K562 (cell line): ENCODE measurements around the gene TMEM187. TPM values are rescaled to one million over a fixed set of nuclear protein-coding genes. Genes with fewer than 3 reads are reported as not detected.

Source experiments
- BCL6 ChIP-seq: fragments of 250-450 bp; sonication (Bioruptor Pico); IDR thresholded peaks from 2 replicates; pipeline ENCODE4 v1.4.0; 2020
- CREB1 ChIP-seq, 2 experiments: sonication (generic) in 1 of 2; formaldehyde crosslinking in 1 of 2; IDR thresholded peaks; 2 replicates each; pipeline versions ENCODE4 v1.6.1 to v1.8.0; 2012 to 2022; ENCODE audit warnings: inconsistent platforms in 1 of 2, mild to moderate bottlenecking in 1 of 2, missing genetic modification reagents in 1 of 2, moderate library complexity in 1 of 2
- CREB5 ChIP-seq: fragments of 250-450 bp; sonication (Bioruptor Pico); IDR thresholded peaks from 2 replicates; pipeline ENCODE4 v1.5.0; 2020; ENCODE audit warnings: mild to moderate bottlenecking
- CREM ChIP-seq: IDR thresholded peaks from 2 replicates; pipeline ENCODE4 v1.6.1; 2014; ENCODE audit warnings: antibody characterized with exemption, low read depth
- ESRRA ChIP-seq: fragments of 450-650 bp; IDR thresholded peaks from 2 replicates; pipeline ENCODE4 v1.6.1; 2014; ENCODE audit warnings: low read depth, mild to moderate bottlenecking, moderate library complexity, borderline replicate concordance
- EWSR1 ChIP-seq: fragments of 450-650 bp; IDR thresholded peaks from 2 replicates; pipeline ENCODE4 v1.6.1; 2018; ENCODE audit warnings: borderline replicate concordance, mild to moderate bottlenecking, low read depth, moderate library complexity; ENCODE audit not compliant: partially characterized antibody
- FIP1L1 ChIP-seq: fragments of 200-400 bp; formaldehyde crosslinking; IDR thresholded peaks from 2 replicates; pipeline ENCODE4 v1.6.1; 2018; ENCODE audit warnings: mild to moderate bottlenecking, low read depth, low read length; ENCODE audit not compliant: poor library complexity, severe bottlenecking
- GABPB2 ChIP-seq: fragments of 250-450 bp; sonication (Bioruptor Pico); conservative IDR thresholded peaks from 2 replicates; pipeline ENCODE4 v1.5.1; 2021; ENCODE audit warnings: mild to moderate bottlenecking
- HES1 ChIP-seq: fragments of 450-650 bp; IDR thresholded peaks from 2 replicates; pipeline ENCODE4 v1.6.1; 2016; ENCODE audit warnings: low read depth, mild to moderate bottlenecking, moderate library complexity
- HLTF ChIP-seq: fragments of 450-650 bp; IDR thresholded peaks from 2 replicates; pipeline ENCODE4 v1.6.1; 2016
- ILF3 ChIP-seq: fragments of 450-650 bp; IDR thresholded peaks from 2 replicates; pipeline ENCODE4 v1.6.1; 2018; ENCODE audit warnings: antibody characterized with exemption, mild to moderate bottlenecking, moderate library complexity, borderline replicate concordance
- KDM2B ChIP-seq: fragments of 250-450 bp; sonication (Bioruptor Pico); IDR thresholded peaks from 2 replicates; pipeline ENCODE4 v1.8.0; 2021; ENCODE audit warnings: mild to moderate bottlenecking, moderate library complexity
- KLF1 ChIP-seq: fragments of 450-650 bp; IDR thresholded peaks from 2 replicates; pipeline ENCODE4 v1.6.1; 2016; ENCODE audit warnings: missing genetic modification characterization, missing compliant biosample characterization
- MAFG ChIP-seq: fragments of 450-650 bp; conservative IDR thresholded peaks from 2 replicates; pipeline ENCODE4 v1.6.1; 2016; ENCODE audit warnings: missing genetic modification characterization, missing compliant biosample characterization
- MIER1 ChIP-seq: fragments of 450-650 bp; IDR thresholded peaks from 2 replicates; pipeline ENCODE4 v1.6.1; 2016; ENCODE audit warnings: antibody characterized with exemption, mild to moderate bottlenecking, low read depth
- NFE2L1 ChIP-seq: fragments of 450-650 bp; IDR thresholded peaks from 2 replicates; pipeline ENCODE4 v1.6.1; 2016; ENCODE audit warnings: missing genetic modification characterization, low read depth, mild to moderate bottlenecking, missing compliant biosample characterization, moderate library complexity, borderline replicate concordance
- NR2C2 ChIP-seq, 2 experiments: fragments of 200-800 bp in 1 of 2; sonication (Bioruptor generic) in 1 of 2; sonication (generic) in 1 of 2; formaldehyde crosslinking in 1 of 2; IDR thresholded peaks; 2 replicates each; pipeline versions ENCODE4 v1.6.1 to v1.8.0; 2016 to 2022; ENCODE audit warnings: mild to moderate bottlenecking in 1 of 2, missing compliant biosample characterization in 1 of 2, missing genetic modification characterization in 1 of 2, missing genetic modification reagents in 1 of 2
- PPARD ChIP-seq: fragments of 250-450 bp; sonication (Bioruptor Pico); IDR thresholded peaks from 2 replicates; pipeline ENCODE4 v1.8.0; 2022; ENCODE audit warnings: inconsistent platforms, mild to moderate bottlenecking, moderate library complexity
- SMARCC2 ChIP-seq: fragments of 450-650 bp; IDR thresholded peaks from 2 replicates; pipeline ENCODE4 v1.6.1; 2017; ENCODE audit warnings: antibody characterized with exemption, moderate library complexity, mild to moderate bottlenecking, low read depth
- THRAP3 ChIP-seq: fragments of 450-650 bp; IDR thresholded peaks from 2 replicates; pipeline ENCODE4 v1.6.1; 2016; ENCODE audit warnings: mild to moderate bottlenecking, inconsistent platforms, borderline replicate concordance
- ZEB2 ChIP-seq: fragments of 450-650 bp; IDR thresholded peaks from 2 replicates; pipeline ENCODE4 v1.6.1; 2016
- ZFP36 ChIP-seq: fragments of 150-350 bp; IDR thresholded peaks from 2 replicates; pipeline ENCODE4 v1.6.1; 2018; ENCODE audit warnings: low read length, low read depth; ENCODE audit not compliant: partially characterized antibody
- ZNF184 ChIP-seq: sonication (generic); formaldehyde crosslinking; IDR thresholded peaks from 2 replicates; pipeline ENCODE4 v1.5.0; 2020; ENCODE audit warnings: missing genetic modification reagents
- ZNF24 ChIP-seq: fragments of 450-650 bp; IDR thresholded peaks from 2 replicates; pipeline ENCODE4 v1.6.1; 2016
- ZNF282 ChIP-seq: sonication (generic); formaldehyde crosslinking; IDR thresholded peaks from 2 replicates; pipeline ENCODE4 v1.8.1; 2023; ENCODE audit warnings: missing genetic modification reagents
- ZNF316 ChIP-seq: fragments of 450-650 bp; IDR thresholded peaks from 2 replicates; pipeline ENCODE4 v1.6.1; 2016
- ZNF41 ChIP-seq: fragments of 250-450 bp; sonication (Bioruptor Pico); conservative IDR thresholded peaks from 2 replicates; pipeline ENCODE4 v1.4.0; 2020; ENCODE audit warnings: mild to moderate bottlenecking
- ZNF644 ChIP-seq: fragments of 200-800 bp; sonication (Bioruptor generic); IDR thresholded peaks from 2 replicates; pipeline ENCODE4 v1.6.1; 2016; ENCODE audit warnings: low read depth, missing genetic modification characterization, missing compliant biosample characterization
- ZNF695 ChIP-seq: fragments of 450-650 bp; formaldehyde crosslinking; IDR thresholded peaks from 2 replicates; pipeline ENCODE4 v1.4.0; 2020; ENCODE audit warnings: mild to moderate bottlenecking, moderate library complexity
- polyA plus RNA-seq, 8 experiments: library from polyadenylated mRNA; depleted of rRNA in 4 of 8; stranded (reverse) in 5 of 8; unstranded in 3 of 8; fragments of >200 nt; fragmentation: Nextera tagmentation in 2 of 8; fragmentation: Illumina TruSeq in 1 of 8; extraction: Ambion mirVana in 2 of 8; extraction: Trizol in 1 of 8; gene quantifications; 2 replicates each; pipeline versions ENCODE4 v1.2.1 to v1.2.3, GENCODE V29; 2011 to 2014; ENCODE audit warnings: inconsistent platforms in 1 of 8, missing spikeins in 1 of 8
- total RNA-seq, 7 experiments: library from RNA; depleted of rRNA in 6 of 7; stranded (reverse); fragments of >200 nt in 6 of 7; fragmentation: Illumina TruSeq in 2 of 7; extraction: Trizol in 2 of 7; gene quantifications; 2 replicates each; pipeline versions ENCODE4 v1.2.1 to v1.2.3, GENCODE V29; 2011 to 2021; ENCODE audit warnings: low replicate concordance in 1 of 7

The TMEM187 gene
- total and polyA plus RNA-seq, 9 of the 15 experiments (the other 6 are each of a cell fraction or from before 2014, with no cell fraction given): 0.13 to 6.4 (median 1.6) TPM

DNA sequence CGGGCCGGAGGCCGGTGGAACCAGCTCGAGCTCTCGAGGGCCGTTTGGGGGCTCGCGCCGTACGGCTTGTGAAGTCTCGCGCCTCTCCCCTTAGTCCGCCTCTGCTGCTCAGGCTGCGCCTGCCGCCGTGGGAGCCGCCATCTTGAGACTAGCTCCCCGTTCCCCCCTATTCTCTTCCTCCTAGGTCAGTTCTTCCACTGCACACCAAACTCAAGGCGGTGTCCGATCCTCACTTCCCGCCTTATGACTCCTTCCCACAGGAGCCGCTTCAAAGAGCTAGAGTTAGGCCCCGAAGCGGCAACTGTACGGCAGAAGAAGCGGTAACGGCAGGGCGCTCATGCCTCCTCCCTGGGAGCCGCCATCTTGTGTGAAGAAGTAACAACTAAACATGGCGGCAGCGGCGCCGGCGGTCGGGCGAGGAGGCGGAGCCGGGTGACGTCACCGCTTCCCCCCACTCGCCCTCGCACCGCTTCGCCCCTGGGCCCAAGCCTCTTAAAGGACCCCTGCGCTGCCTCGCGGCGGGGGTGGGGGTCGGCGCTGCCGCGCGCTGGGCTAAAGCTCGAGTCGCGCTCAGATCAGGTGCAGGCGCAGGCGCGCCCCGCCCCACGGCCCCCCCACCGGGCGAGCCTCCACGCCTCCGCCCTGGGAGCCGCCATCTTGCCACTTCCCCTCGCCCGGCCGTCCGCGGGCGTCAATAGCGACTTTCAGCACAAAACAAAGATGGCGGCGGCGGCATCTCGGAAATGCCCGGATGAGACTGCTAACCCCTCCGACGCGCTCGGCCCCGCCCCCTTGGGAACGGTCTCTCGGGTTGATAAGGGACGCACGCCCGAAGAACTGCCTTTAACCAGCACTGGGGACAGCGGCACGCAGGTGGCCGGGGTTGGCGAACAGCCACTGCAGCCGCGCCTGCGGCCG is 845 bp upstream of the TMEM187 start, which contains the start of gene HCFC1 (continued):
- TF ChIP-seq PPARD (CRISPR knock-in tag): no peak
- no peak for TF ChIP-seq ZNF41
- TF ChIP-seq FIP1L1: no peak
- TF ChIP-seq KLF1: 0 out of 2 replicates have a peak, but pooled peaks have one; percentile 19
- no peak for TF ChIP-seq ZNF282 (CRISPR knock-in tag)
- peak; percentile 44; the same call in 1 of the 2 replicates for TF ChIP-seq ZNF644
- no peak for TF ChIP-seq ZNF695 (CRISPR knock-in tag)
- no peak for TF ChIP-seq THRAP3
- no peak for TF ChIP-seq ILF3
- TF ChIP-seq CREB5 (CRISPR knock-in tag): no peak
- TF ChIP-seq ESRRA: 0 out of 2 replicates have a peak, but pooled peaks have one; percentile 25
- peak; percentile 64; the same call in 1 of the 2 replicates for TF ChIP-seq NR2C2 (CRISPR knock-in tag; IDR thresholded peaks at IDR 0.05)
- peak; percentile 86; the same call in 1 of the 2 replicates for TF ChIP-seq NR2C2 (tag; IDR thresholded peaks at IDR 0.05)
- TF ChIP-seq NFE2L1 (tag): no peak
- peak; percentile 93 for TF ChIP-seq CREM
- no peak for TF ChIP-seq ZNF24
- TF ChIP-seq ZNF316: no peak
- no peak for TF ChIP-seq MIER1
- peak; percentile 82 for TF ChIP-seq CREB1 (IDR thresholded peaks at IDR 0.05)
- TF ChIP-seq CREB1 (CRISPR knock-in tag; IDR thresholded peaks at IDR 0.05): peak; percentile 90
- TF ChIP-seq HLTF: no peak
- TF ChIP-seq MAFG (tag): no peak
- no peak for TF ChIP-seq ZFP36
- TF ChIP-seq SMARCC2: no peak
- no peak for TF ChIP-seq HES1
- TF ChIP-seq ZEB2: no peak
- TF ChIP-seq GABPB2: no peak
- no peak for TF ChIP-seq ZNF184 (CRISPR knock-in tag)
- no peak for TF ChIP-seq EWSR1
- no peak for TF ChIP-seq KDM2B (CRISPR knock-in tag)
- TF ChIP-seq BCL6 (CRISPR knock-in tag): no peak
